ENCODE measurements around the gene ANTXR2.

- TF ChIP-seq, protein P1, sequence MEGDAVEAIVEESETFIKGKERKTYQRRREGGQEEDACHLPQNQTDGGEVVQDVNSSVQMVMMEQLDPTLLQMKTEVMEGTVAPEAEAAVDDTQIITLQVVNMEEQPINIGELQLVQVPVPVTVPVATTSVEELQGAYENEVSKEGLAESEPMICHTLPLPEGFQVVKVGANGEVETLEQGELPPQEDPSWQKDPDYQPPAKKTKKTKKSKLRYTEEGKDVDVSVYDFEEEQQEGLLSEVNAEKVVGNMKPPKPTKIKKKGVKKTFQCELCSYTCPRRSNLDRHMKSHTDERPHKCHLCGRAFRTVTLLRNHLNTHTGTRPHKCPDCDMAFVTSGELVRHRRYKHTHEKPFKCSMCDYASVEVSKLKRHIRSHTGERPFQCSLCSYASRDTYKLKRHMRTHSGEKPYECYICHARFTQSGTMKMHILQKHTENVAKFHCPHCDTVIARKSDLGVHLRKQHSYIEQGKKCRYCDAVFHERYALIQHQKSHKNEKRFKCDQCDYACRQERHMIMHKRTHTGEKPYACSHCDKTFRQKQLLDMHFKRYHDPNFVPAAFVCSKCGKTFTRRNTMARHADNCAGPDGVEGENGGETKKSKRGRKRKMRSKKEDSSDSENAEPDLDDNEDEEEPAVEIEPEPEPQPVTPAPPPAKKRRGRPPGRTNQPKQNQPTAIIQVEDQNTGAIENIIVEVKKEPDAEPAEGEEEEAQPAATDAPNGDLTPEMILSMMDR (IDR thresholded peaks at IDR 0.05), result no peak
- TF ChIP-seq POLR2A (IDR thresholded peaks at IDR 0.05), result no peak
These were observed 154.7 kb downstream of the ANTXR2 start for GRCh38 chr4:79918292-79918691.

All from lower leg skin (tissue), 3 donors.